HepG2 (cell line): ENCODE data around the gene FITM1. TPM values are rescaled to one million over a fixed set of nuclear protein-coding genes. Genes with fewer than 3 reads are reported as not detected.

ENCODE experiments used
- CENPX ChIP-seq: sonication (generic); formaldehyde crosslinking; IDR thresholded peaks from 2 replicates; pipeline ENCODE4 v1.9.0; 2021; ENCODE audit warnings: mild to moderate bottlenecking, missing genetic modification reagents, moderate library complexity
- HOXA5 ChIP-seq: sonication (generic); formaldehyde crosslinking; IDR thresholded peaks from 2 replicates; pipeline ENCODE4 v1.4.0; 2020; ENCODE audit warnings: missing genetic modification reagents
- PHF21A ChIP-seq: sonication (generic); formaldehyde crosslinking; IDR thresholded peaks from 2 replicates; pipeline ENCODE4 v1.5.0; 2020; ENCODE audit warnings: mild to moderate bottlenecking, missing genetic modification reagents
- REXO4 ChIP-seq: sonication (generic); formaldehyde crosslinking; IDR thresholded peaks from 2 replicates; pipeline ENCODE4 v1.8.0; 2022; ENCODE audit warnings: missing genetic modification reagents, mild to moderate bottlenecking, borderline replicate concordance
- ZNF333 ChIP-seq: sonication (generic); formaldehyde crosslinking; IDR thresholded peaks from 2 replicates; pipeline ENCODE4 v1.4.0; 2020; ENCODE audit warnings: mild to moderate bottlenecking, missing genetic modification reagents, borderline replicate concordance
- ZNF713 ChIP-seq: sonication (generic); formaldehyde crosslinking; IDR thresholded peaks from 2 replicates; pipeline ENCODE4 v1.4.0; 2020; ENCODE audit warnings: mild to moderate bottlenecking, missing genetic modification reagents
- ZNF772 ChIP-seq: sonication (generic); formaldehyde crosslinking; IDR thresholded peaks from 2 replicates; pipeline ENCODE4 v1.5.0; 2020; ENCODE audit warnings: mild to moderate bottlenecking, missing genetic modification reagents
- polyA plus RNA-seq, 8 experiments: library from polyadenylated mRNA; depleted of rRNA in 3 of 8; stranded (reverse) in 7 of 8; unstranded in 1 of 8; fragments of >200 nt; fragmentation: Illumina TruSeq in 4 of 8; extraction: Trizol in 4 of 8; gene quantifications; 2 replicates each; pipeline versions ENCODE4 v1.2.1 to v1.2.3, GENCODE V29; 2011 to 2016; ENCODE audit warnings: low read depth in 4 of 8, missing spikeins in 1 of 8, mixed read lengths in 1 of 8; ENCODE audit not compliant: insufficient read depth in 1 of 8
- total RNA-seq, 5 experiments: library from RNA; depleted of rRNA; stranded (reverse); fragments of >200 nt; fragmentation: Illumina TruSeq; extraction: Trizol; gene quantifications; 2 replicates each; pipeline ENCODE4 v1.2.3, GENCODE V29; 2016; ENCODE audit warnings: low read depth in 1 of 5
- TF ChIP-seq, protein P1 (sequence below): sonication (generic); formaldehyde crosslinking; IDR thresholded peaks from 2 replicates; pipeline ENCODE4 v1.9.0; 2022; ENCODE audit warnings: missing genetic modification reagents, mild to moderate bottlenecking, borderline replicate concordance
- TF ChIP-seq, protein P2 (sequence below): sonication (generic); formaldehyde crosslinking; conservative IDR thresholded peaks from 2 replicates; pipeline ENCODE4 v1.8.0; 2022; ENCODE audit warnings: low read depth, missing genetic modification reagents
- TF ChIP-seq, protein P3 (sequence below): sonication (generic); formaldehyde crosslinking; IDR thresholded peaks from 2 replicates; pipeline ENCODE4 v1.4.0; 2020; ENCODE audit warnings: missing genetic modification reagents
- TF ChIP-seq, protein P4 (sequence below): sonication (generic); formaldehyde crosslinking; IDR thresholded peaks from 2 replicates; pipeline ENCODE4 v1.4.0; 2020; ENCODE audit warnings: mild to moderate bottlenecking, missing genetic modification reagents
- TF ChIP-seq, protein P5 (sequence below): sonication (generic); formaldehyde crosslinking; IDR thresholded peaks from 2 replicates; pipeline ENCODE4 v1.4.0; 2020; ENCODE audit warnings: mild to moderate bottlenecking, missing genetic modification reagents
- TF ChIP-seq, protein P6 (sequence below): sonication (generic); formaldehyde crosslinking; IDR thresholded peaks from 2 replicates; pipeline ENCODE4 v1.4.0; 2020; ENCODE audit warnings: mild to moderate bottlenecking, missing genetic modification reagents

Gene FITM1
- total and polyA plus RNA-seq, 2 of the 13 experiments (the other 11 are each of a cell fraction or from before 2014, with no cell fraction given), result 2.7 to 5.8 TPM

DNA sequence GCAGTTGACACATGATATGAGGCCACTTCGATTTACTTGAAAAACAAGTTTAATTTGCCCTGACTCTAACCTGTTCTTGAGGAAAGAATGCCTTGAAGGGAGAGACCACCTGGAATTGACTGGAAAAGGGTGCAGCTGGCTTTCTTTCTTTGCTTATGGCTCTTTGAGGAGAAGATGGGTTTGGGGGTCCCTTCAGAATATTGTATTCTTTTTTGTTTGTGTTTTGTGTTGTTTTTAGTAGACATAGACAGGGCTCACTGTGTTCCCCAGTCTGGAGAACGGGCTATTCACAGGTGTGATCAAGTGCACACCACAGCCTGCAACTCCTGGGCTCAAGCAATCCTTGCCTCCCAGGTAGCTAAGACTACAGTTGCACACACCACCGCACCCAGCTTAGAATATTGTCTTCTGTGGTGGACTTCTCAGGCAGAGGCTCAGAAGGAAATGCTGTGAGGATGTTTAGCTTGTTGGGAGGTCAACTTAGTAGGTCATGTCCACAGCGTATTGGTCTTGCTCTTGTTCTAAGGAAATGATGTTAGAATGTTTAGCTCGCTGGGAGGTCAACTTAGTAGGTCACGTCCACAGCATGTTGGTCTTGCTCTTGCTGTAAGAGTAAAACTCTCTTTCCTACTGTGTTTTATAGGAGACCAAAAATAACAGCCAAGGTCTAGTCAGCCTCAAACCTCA is 14.2 kb upstream of the FITM1 start (continued):
- TF ChIP-seq, protein P1, sequence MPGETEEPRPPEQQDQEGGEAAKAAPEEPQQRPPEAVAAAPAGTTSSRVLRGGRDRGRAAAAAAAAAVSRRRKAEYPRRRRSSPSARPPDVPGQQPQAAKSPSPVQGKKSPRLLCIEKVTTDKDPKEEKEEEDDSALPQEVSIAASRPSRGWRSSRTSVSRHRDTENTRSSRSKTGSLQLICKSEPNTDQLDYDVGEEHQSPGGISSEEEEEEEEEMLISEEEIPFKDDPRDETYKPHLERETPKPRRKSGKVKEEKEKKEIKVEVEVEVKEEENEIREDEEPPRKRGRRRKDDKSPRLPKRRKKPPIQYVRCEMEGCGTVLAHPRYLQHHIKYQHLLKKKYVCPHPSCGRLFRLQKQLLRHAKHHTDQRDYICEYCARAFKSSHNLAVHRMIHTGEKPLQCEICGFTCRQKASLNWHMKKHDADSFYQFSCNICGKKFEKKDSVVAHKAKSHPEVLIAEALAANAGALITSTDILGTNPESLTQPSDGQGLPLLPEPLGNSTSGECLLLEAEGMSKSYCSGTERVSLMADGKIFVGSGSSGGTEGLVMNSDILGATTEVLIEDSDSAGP, result no peak
- TF ChIP-seq, protein P2, sequence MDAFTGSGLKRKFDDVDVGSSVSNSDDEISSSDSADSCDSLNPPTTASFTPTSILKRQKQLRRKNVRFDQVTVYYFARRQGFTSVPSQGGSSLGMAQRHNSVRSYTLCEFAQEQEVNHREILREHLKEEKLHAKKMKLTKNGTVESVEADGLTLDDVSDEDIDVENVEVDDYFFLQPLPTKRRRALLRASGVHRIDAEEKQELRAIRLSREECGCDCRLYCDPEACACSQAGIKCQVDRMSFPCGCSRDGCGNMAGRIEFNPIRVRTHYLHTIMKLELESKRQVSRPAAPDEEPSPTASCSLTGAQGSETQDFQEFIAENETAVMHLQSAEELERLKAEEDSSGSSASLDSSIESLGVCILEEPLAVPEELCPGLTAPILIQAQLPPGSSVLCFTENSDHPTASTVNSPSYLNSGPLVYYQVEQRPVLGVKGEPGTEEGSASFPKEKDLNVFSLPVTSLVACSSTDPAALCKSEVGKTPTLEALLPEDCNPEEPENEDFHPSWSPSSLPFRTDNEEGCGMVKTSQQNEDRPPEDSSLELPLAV (CRISPR knock-in tag), result no peak
- no peak for TF ChIP-seq CENPX (CRISPR knock-in tag)
- 0 out of 2 replicates have a peak, but pooled peaks have one; percentile 55 for TF ChIP-seq ZNF713 (CRISPR knock-in tag)
- TF ChIP-seq REXO4 (CRISPR knock-in tag), result no peak
- TF ChIP-seq PHF21A (CRISPR knock-in tag), result no peak
- TF ChIP-seq, protein P3, sequence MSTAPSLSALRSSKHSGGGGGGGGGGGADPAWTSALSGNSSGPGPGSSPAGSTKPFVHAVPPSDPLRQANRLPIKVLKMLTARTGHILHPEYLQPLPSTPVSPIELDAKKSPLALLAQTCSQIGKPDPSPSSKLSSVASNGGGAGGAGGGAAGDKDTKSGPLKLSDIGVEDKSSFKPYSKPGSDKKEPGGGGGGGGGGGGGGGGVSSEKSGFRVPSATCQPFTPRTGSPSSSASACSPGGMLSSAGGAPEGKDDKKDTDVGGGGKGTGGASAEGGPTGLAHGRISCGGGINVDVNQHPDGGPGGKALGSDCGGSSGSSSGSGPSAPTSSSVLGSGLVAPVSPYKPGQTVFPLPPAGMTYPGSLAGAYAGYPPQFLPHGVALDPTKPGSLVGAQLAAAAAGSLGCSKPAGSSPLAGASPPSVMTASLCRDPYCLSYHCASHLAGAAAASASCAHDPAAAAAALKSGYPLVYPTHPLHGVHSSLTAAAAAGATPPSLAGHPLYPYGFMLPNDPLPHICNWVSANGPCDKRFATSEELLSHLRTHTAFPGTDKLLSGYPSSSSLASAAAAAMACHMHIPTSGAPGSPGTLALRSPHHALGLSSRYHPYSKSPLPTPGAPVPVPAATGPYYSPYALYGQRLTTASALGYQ (CRISPR knock-in tag), result no peak
- no peak for TF ChIP-seq ZNF333 (CRISPR knock-in tag)
- TF ChIP-seq, protein P4, sequence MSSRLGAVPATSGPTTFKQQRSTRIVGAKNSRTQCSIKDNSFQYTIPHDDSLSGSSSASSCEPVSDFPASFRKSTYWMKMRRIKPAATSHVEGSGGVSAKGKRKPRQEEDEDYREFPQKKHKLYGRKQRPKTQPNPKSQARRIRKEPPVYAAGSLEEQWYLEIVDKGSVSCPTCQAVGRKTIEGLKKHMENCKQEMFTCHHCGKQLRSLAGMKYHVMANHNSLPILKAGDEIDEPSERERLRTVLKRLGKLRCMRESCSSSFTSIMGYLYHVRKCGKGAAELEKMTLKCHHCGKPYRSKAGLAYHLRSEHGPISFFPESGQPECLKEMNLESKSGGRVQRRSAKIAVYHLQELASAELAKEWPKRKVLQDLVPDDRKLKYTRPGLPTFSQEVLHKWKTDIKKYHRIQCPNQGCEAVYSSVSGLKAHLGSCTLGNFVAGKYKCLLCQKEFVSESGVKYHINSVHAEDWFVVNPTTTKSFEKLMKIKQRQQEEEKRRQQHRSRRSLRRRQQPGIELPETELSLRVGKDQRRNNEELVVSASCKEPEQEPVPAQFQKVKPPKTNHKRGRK (CRISPR knock-in tag), result 0 out of 2 replicates have a peak, but pooled peaks have one; percentile 50
- TF ChIP-seq, protein P5, sequence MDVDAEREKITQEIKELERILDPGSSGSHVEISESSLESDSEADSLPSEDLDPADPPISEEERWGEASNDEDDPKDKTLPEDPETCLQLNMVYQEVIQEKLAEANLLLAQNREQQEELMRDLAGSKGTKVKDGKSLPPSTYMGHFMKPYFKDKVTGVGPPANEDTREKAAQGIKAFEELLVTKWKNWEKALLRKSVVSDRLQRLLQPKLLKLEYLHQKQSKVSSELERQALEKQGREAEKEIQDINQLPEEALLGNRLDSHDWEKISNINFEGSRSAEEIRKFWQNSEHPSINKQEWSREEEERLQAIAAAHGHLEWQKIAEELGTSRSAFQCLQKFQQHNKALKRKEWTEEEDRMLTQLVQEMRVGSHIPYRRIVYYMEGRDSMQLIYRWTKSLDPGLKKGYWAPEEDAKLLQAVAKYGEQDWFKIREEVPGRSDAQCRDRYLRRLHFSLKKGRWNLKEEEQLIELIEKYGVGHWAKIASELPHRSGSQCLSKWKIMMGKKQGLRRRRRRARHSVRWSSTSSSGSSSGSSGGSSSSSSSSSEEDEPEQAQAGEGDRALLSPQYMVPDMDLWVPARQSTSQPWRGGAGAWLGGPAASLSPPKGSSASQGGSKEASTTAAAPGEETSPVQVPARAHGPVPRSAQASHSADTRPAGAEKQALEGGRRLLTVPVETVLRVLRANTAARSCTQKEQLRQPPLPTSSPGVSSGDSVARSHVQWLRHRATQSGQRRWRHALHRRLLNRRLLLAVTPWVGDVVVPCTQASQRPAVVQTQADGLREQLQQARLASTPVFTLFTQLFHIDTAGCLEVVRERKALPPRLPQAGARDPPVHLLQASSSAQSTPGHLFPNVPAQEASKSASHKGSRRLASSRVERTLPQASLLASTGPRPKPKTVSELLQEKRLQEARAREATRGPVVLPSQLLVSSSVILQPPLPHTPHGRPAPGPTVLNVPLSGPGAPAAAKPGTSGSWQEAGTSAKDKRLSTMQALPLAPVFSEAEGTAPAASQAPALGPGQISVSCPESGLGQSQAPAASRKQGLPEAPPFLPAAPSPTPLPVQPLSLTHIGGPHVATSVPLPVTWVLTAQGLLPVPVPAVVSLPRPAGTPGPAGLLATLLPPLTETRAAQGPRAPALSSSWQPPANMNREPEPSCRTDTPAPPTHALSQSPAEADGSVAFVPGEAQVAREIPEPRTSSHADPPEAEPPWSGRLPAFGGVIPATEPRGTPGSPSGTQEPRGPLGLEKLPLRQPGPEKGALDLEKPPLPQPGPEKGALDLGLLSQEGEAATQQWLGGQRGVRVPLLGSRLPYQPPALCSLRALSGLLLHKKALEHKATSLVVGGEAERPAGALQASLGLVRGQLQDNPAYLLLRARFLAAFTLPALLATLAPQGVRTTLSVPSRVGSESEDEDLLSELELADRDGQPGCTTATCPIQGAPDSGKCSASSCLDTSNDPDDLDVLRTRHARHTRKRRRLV (CRISPR knock-in tag), result no peak
- 0 out of 2 replicates have a peak, but pooled peaks have one; percentile 30 for TF ChIP-seq HOXA5 (CRISPR knock-in tag)
- no peak for TF ChIP-seq ZNF772
- TF ChIP-seq, protein P6, sequence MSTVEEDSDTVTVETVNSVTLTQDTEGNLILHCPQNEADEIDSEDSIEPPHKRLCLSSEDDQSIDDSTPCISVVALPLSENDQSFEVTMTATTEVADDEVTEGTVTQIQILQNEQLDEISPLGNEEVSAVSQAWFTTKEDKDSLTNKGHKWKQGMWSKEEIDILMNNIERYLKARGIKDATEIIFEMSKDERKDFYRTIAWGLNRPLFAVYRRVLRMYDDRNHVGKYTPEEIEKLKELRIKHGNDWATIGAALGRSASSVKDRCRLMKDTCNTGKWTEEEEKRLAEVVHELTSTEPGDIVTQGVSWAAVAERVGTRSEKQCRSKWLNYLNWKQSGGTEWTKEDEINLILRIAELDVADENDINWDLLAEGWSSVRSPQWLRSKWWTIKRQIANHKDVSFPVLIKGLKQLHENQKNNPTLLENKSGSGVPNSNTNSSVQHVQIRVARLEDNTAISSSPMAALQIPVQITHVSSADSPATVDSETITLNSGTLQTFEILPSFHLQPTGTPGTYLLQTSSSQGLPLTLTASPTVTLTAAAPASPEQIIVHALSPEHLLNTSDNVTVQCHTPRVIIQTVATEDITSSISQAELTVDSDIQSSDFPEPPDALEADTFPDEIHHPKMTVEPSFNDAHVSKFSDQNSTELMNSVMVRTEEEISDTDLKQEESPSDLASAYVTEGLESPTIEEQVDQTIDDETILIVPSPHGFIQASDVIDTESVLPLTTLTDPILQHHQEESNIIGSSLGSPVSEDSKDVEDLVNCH, result no peak
